ENCODE results near the gene SGMS1.
A peak's percentile ranks its signal among the peaks of the same experiment; 100 is the strongest.

The SGMS1 gene

GRCh38 chr10:50645236-50645635 is 21.5 kb upstream of the SGMS1 start:
- no peak for DNase-seq (ENCODE audit: low read depth)
- no peak overlapping the region for H3K4me3 ChIP-seq (ENCODE audit: control insufficient read depth, low read depth, low read length)
- TF ChIP-seq CTCF (conservative IDR thresholded peaks at IDR 0.05; ENCODE audit: control insufficient read depth, insufficient read depth, low read depth, low read length), result no peak

DNA sequence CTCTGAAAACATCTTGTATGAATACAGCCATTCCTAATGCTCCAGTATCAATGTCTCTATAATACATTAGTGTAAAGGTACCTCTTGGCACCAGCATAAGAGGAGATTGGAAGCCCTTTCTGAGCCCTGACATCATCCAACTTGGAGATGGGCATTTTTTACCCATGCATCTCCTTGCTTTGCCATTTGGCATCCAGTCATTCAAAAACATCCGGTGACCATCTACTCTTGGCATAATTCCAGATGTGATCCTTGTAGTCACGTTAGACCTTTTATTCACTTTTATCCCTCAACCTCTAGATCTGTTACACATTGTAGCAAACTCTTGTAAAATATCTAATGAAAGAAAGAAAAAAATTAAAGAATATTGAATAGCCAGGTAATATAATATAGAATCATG is 17.9 kb upstream of the SGMS1 start:
- no peak for TF ChIP-seq CTCF (conservative IDR thresholded peaks at IDR 0.05; ENCODE audit: control insufficient read depth, insufficient read depth, low read depth, low read length)
- DNase-seq (ENCODE audit: low read depth), result peak; percentile 28
- H3K4me3 ChIP-seq (ENCODE audit: control insufficient read depth, low read depth, low read length), result no peak overlapping the region

GRCh38 chr10:50640238-50640637 is 16.5 kb upstream of the SGMS1 start:
- no peak for TF ChIP-seq CTCF (conservative IDR thresholded peaks at IDR 0.05; ENCODE audit: control insufficient read depth, insufficient read depth, low read depth, low read length)
- DNase-seq (ENCODE audit: low read depth), result no peak

GRCh38 chr10:50636618-50637579 is 13.1 kb upstream of the SGMS1 start:
- DNase-seq (ENCODE audit: low read depth), result peak; percentile 34
- no peak for TF ChIP-seq CTCF (conservative IDR thresholded peaks at IDR 0.05; ENCODE audit: control insufficient read depth, insufficient read depth, low read depth, low read length)
- H3K4me3 ChIP-seq (ENCODE audit: control insufficient read depth, low read depth, low read length), result no peak overlapping the region

More at GRCh38 chr10:50640238-50640637, 16.5 kb upstream of the SGMS1 start:
- no peak overlapping the region for H3K4me3 ChIP-seq (ENCODE audit: control insufficient read depth, low read depth, low read length)

- peak; percentile 91 for DNase-seq (ENCODE audit: low read depth)
Measured at GRCh38 chr10:50635286-50635685, 11.5 kb upstream of the SGMS1 start.

GRCh38 chr10:50634479-50634878 is 10.7 kb upstream of the SGMS1 start:
- DNase-seq (ENCODE audit: low read depth), result no peak
- H3K4me3 ChIP-seq (ENCODE audit: control insufficient read depth, low read depth, low read length), result no peak overlapping the region
- no peak for TF ChIP-seq CTCF (conservative IDR thresholded peaks at IDR 0.05; ENCODE audit: control insufficient read depth, insufficient read depth, low read depth, low read length)

More at GRCh38 chr10:50635286-50635685, 11.5 kb upstream of the SGMS1 start:
- no peak for TF ChIP-seq CTCF (conservative IDR thresholded peaks at IDR 0.05; ENCODE audit: control insufficient read depth, insufficient read depth, low read depth, low read length)
- no peak overlapping the region for H3K4me3 ChIP-seq (ENCODE audit: control insufficient read depth, low read depth, low read length)

Data from fibroblast of mammary gland (primary cell).